GM21737 (cell line): ENCODE measurements around the gene STBD1.
"Not testable (repeated sequence)": the region's sequence is repeated elsewhere in the genome, so short reads cannot be mapped to it uniquely, and the experiment has no call there.

Source experiments
- ATAC-seq: cut with Tn5 transposase; IDR thresholded peaks from one replicate; pipeline ENCODE4 v1.9.1; 2021; ENCODE audit warnings: mild to moderate bottlenecking, moderate library complexity; ENCODE audit not compliant: unreplicated experiment

Gene STBD1

GRCh38 chr4:76305971-76306881 lies at the start of gene STBD1:
STBD1 (plus strand) TSS chr4:76306733; CDS start chr4:76306770, 37 bp downstream.
- no peak for ATAC-seq

DNA sequence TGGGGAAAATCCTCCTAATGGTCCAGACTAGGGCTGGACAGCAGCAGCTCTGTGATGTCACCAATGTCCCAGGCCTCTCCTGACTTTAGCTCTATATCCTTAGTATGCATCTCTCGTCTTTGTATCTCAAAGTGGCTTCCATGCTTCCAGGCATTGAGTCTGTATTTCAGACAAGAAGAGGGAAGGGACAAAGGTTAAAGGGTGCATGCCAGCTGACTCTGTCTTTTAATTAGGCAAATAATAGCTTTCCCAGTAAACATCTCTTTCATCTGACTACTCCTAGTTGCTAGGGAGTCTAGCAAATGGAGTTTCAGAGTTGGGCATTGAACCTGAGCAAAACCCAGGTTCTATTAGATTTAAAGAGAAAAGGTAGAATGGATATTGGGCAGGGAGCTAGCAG lies 49.6 kb upstream of the STBD1 start:
- ATAC-seq, result no peak

GRCh38 chr4:76257824-76258223 lies 48.7 kb upstream of the STBD1 start:
- ATAC-seq, result no peak

GRCh38 chr4:76260571-76260970 lies 46.0 kb upstream of the STBD1 start:
- no peak for ATAC-seq

- ATAC-seq, result no peak
Observed at GRCh38 chr4:76265631-76266218, 40.8 kb upstream of the STBD1 start.

- no peak for ATAC-seq
Observed at GRCh38 chr4:76266627-76267026, 39.9 kb upstream of the STBD1 start.

DNA sequence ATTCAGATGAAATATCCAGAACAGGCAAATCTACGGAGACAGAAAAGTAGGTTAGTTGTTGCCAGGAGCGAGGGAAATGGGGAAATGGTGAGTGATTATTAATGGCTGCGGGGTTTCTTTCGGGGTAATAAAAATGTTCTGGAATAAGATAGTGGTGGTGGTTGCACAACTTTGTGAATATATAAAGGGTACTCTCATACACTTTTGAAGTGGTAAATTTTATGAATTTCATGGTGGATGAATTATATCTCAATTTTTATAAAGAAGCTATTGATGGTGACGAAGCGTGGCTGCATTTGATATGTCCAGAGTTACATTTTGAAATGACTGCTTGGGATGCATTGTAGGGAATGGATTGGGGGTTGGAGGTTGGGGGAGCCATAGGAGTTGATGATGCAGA lies 38.7 kb upstream of the STBD1 start:
- no peak for ATAC-seq

GRCh38 chr4:76270244-76271175 lies 36.0 kb upstream of the STBD1 start:
- ATAC-seq, result no peak

GRCh38 chr4:76271248-76271647 lies 35.3 kb upstream of the STBD1 start:
- no peak for ATAC-seq

GRCh38 chr4:76272073-76272472 lies 34.5 kb upstream of the STBD1 start:
- no peak for ATAC-seq

DNA sequence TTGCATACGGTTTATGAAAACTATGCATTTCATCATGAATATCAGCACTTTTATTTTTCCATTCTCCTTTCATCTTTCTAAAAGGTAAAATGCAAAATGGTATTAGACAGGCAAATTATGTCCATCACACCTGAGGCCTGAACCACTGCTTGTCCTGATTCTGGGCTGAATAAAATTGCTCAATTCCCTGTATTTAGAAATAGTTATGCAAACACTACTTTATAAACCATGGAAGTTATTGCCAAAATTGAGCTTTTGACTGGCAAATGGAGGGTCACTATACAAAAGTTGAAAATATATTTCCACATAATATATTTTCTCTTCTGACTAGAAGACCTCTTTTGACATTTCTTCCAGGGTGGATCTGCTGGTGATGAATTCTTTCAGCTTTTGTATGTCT lies 34.0 kb upstream of the STBD1 start:
- no peak for ATAC-seq

GRCh38 chr4:76272999-76273398 lies 33.5 kb upstream of the STBD1 start:
- ATAC-seq, result no peak

GRCh38 chr4:76275486-76276124 lies 30.9 kb upstream of the STBD1 start:
- no peak for ATAC-seq

- ATAC-seq, result no peak
Observed at GRCh38 chr4:76276813-76277212, 29.7 kb upstream of the STBD1 start.

GRCh38 chr4:76277667-76278066 lies 28.9 kb upstream of the STBD1 start:
- no peak for ATAC-seq

DNA sequence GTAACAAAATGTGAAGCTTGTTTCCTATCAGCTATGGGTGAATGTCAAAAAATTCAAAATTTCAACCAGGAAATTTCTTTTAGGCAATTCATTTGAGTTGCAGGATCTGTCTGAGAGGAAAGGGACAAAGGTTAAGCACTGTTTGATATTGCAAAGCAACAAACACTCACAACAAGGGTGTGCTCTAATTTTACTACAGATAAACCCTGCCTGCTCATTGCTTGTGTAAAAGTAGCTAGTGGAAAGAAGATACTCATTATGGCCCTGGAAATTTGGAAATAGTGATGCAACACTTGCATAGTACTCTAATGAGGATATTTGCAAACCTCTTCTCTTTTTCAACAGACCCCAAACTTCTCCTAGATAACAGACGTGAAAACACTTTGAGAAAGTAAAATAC lies 27.9 kb upstream of the STBD1 start:
- no peak for ATAC-seq

DNA sequence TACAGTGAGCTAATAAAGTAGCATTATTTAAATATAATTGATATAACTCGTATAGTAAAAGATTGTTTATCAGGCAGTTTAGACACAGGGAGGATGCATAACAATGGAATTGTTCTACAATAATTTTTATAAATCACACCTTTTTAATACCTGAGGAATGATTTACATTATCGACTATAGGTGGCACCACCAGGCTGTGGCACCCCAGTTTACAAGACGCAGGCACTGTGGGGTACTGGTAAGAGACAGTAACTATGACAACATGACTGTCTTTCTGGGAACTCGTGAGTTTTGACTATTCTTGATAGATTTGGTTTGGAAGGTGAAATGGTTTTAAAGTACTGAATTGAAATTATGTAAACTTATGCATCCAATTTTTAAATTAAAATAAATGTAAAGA lies 27.1 kb upstream of the STBD1 start:
- ATAC-seq, result no peak

DNA sequence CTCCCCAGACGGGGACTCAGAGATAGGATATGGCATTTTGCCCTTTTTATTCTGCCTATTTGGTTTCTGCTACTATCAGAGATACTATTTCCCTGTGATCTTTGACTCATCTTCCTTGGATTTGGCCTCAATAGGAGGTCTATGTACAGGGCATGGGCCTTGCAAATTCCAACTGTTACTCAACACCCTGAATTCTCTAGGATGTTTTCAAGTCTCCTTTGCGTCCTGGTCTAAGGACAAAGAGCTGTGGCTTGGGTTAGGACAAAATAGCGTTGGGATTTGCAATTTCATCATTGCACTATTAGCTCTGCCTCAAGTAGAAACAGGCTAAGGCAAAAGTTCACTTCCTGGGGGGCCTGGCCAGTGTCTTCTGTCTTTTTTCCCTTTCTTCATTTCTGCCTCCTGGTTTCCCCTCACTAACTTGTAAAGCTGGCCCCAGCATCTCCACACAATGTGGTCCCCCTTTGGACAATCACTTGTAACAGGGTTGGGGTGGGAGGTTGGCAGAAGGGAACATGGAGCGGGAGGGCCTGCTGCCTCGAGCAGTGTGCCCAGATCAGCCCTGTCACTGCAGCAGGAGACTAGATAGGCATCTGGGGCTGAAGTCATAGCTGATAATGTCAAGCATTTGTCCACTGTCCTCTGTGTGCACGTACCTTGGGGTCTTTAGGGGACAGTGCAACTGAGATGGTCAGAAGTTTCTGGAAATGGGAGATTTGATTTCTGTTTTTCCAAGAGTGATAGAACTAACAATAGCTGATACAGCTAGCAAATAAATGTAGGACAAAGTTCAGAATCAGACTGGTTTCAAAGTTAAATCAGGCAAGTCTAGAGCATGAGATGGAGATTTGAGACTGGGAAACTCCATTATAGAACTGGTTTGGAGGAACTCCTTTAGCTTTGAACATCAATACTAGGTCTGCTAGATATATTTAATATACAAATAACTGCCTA lies 25.8 kb upstream of the STBD1 start:
- no peak for ATAC-seq

- ATAC-seq, result not testable (repeated sequence)
Observed at GRCh38 chr4:76281594-76281993, 24.9 kb upstream of the STBD1 start.
